Heart left ventricle (tissue), 16 donors: ENCODE measurements around the gene PTOV1. TPM values are rescaled to one million over a fixed set of nuclear protein-coding genes. Genes with fewer than 3 reads are reported as not detected.

Source experiments
- ATAC-seq, 4 donors: fragments of 200-7000 bp; cut with Tn5 transposase; one replicate each; pipeline ENCODE4 v1.9.1; 2020 to 2022; ENCODE audit warnings: moderate library complexity in 4 of 4, mild to moderate bottlenecking in 3 of 4, moderate number of reproducible peaks in 1 of 4
- DNase-seq, 5 donors: peaks; one replicate each; pipeline ENCODE4 v3.0.0-alpha.2; 2020
- H3K27ac ChIP-seq, 12 donors: fragments of 200-600 bp; sonication (generic) in 4 of 12; one replicate each; pipeline versions ENCODE4 v1.5.0 to v1.8.0; 2016 to 2022; ENCODE audit warnings: mild to moderate bottlenecking in 2 of 12
- H3K27me3 ChIP-seq, 9 donors: fragments of 200-600 bp; sonication (generic) in 2 of 9; one replicate each; pipeline versions ENCODE4 v1.5.1 to v1.8.0; 2016 to 2022; ENCODE audit warnings: mild to moderate bottlenecking in 3 of 9
- H3K36me3 ChIP-seq, 9 donors: fragments of 200-600 bp; sonication (generic) in 2 of 9; one replicate each; pipeline versions ENCODE4 v1.5.0 to v1.8.0; 2018 to 2022; ENCODE audit warnings: mild to moderate bottlenecking in 2 of 9
- H3K4me1 ChIP-seq, 12 donors: fragments of 200-600 bp; sonication (generic) in 4 of 12; one replicate each; pipeline versions ENCODE4 v1.5.0 to v1.8.0; 2016 to 2022; ENCODE audit warnings: mild to moderate bottlenecking in 3 of 12
- H3K4me3 ChIP-seq, 12 donors: fragments of 200-600 bp; sonication (generic) in 4 of 12; one replicate each; pipeline versions ENCODE4 v1.5.0 to v1.8.0; 2017 to 2022; ENCODE audit warnings: mild to moderate bottlenecking in 9 of 12, moderate library complexity in 4 of 12
- H3K9me3 ChIP-seq, 12 donors: fragments of 200-600 bp; sonication (generic) in 4 of 12; one replicate each; pipeline versions ENCODE4 v1.5.0 to v1.8.0; 2016 to 2022; ENCODE audit warnings: mild to moderate bottlenecking in 1 of 12
- CTCF ChIP-seq, 12 donors: fragments of 200-600 bp; sonication (generic) in 4 of 12; IDR thresholded peaks; one replicate each; pipeline versions ENCODE4 v1.5.0 to v1.8.0; 2018 to 2022; ENCODE audit warnings: antibody characterized with exemption in 12 of 12, mild to moderate bottlenecking in 5 of 12
- POLR2A ChIP-seq, 2 donors: fragments of 450-650 bp; IDR thresholded peaks; one replicate each; pipeline ENCODE4 v1.6.1; 2017; ENCODE audit warnings: antibody characterized with exemption in 2 of 2, mild to moderate bottlenecking in 2 of 2, moderate library complexity in 2 of 2
- WGBS, 4 donors: extraction: QIAGEN DNeasy Blood & Tissue Kit in 2 of 4; methylation state at CpG; one replicate each; pipeline versions ENCODE4 v1.1.5 to v1.1.7; 2013 to 2018; 5-methylcytosine and 5-hydroxymethylcytosine counted together
- intact Hi-C, 10 donors: fragments of 100-400 bp; cut with DNase I; formaldehyde crosslinking; loops; one replicate each; pipeline versions ENCODE4 v1.11.1 to v1.14.2; 2022
- polyA plus RNA-seq, 2 donors: library from polyadenylated mRNA; stranded (reverse); fragments of 200-250 nt; gene quantifications; one replicate each; pipeline ENCODE4 v1.2.3, GENCODE V29; 2013
- total RNA-seq, 9 donors: library from RNA; depleted of rRNA in 2 of 9; stranded (reverse); fragments of >200 nt in 2 of 9; fragmentation: NEBNext Ultra II Directional in 3 of 9; extraction: Animal tissue kit (Norgen Biotek cat#: 25700) in 3 of 9; gene quantifications; one replicate each; pipeline versions ENCODE4 v1.1.0 to v1.2.4, GENCODE V29; 2016 to 2023
- donor health status: ischemic (EF 13 %, LVEDD 7.1; RV severe dilation, severe dysfunction).
- donor health status: healthy with polysubstance abuse.
- donor health status: DM: no; HTN: yes; CAD: no.
- donor health status: DM: no; HTN: no; CAD: no.
- donor health status: ischemic (EF 25% LVEDD 6.9; RV normal size, moderate dysfunction).
- donor health status: ischemic (EF 25% LVEDD 5.7; RV mildly dilated, moderate dysfunction).
- donor health status: healthy.
- donor health status: DM: yes; HTN: yes; CAD: no.
- donor health status: ischemic (EF 35%, LVEDD 5.7; RV mildly dilated, moderate dysfunction).
- donor health status: nonischemic (EF 11% LVEDD 7.7; RV severe dilation, severe dysfunction).
- donor health status: DM: yes; HTN: yes; CAD: no.
- donor health status: PGD.
- donor health status: ischemic (EF 29% LVEDD 5.4; RV normal size, mild dysfunction).
- donor health status: nonischemic (EF 23%, LVEDD 6.1; RV moderate dilation, normal function).

PTOV1 gene
- total and polyA plus RNA-seq, 11 donors: 70.9 to 135 (median 91.5) TPM

- H3K4me1 ChIP-seq: peaks cover 0 to 23% (median 6%) of the 10 kb centered on the region in 12 donors
- no peaks in the 10 kb centered on the region for H3K9me3 ChIP-seq
- TF ChIP-seq POLR2A (IDR thresholded peaks at IDR 0.05) (no peak), CTCF (IDR thresholded peaks at IDR 0.05) (no peak)
- H3K27me3 ChIP-seq: peaks cover 0 to 10% (median 0%) of the 10 kb centered on the region in 9 donors
- WGBS, 4 donors: 75 to 84% (median 77%) methylated on average over 9 to 17 of the region's 17 CpGs
- ATAC-seq (no peak), DNase-seq (peak in 1 of 5 donors; percentile 47)
- intact Hi-C loops: no loop called here
- H3K4me3 ChIP-seq: peak overlapping the region in 1 of 12 donors; percentile 35
- peak overlapping the region in 1 of 12 donors; percentile 89 for H3K27ac ChIP-seq
- H3K36me3 ChIP-seq: no peaks in the 10 kb centered on the region
Measured at GRCh38 chr19:49895566-49896297, 44.8 kb downstream of the PTOV1 start.

GRCh38 chr19:49896863-49897621, 46.1 kb downstream of the PTOV1 start, which contains the start of gene IL4I1:
Gene IL4I1, minus strand, starts transcription at chr19:49896887. Its CDS starts 727 bp downstream, at chr19:49896160.
- TF ChIP-seq POLR2A (IDR thresholded peaks at IDR 0.05) (no peak), CTCF (IDR thresholded peaks at IDR 0.05) (no peak)
- H3K4me1 ChIP-seq: peaks cover 0 to 23% (median 6%) of the 10 kb centered on the region in 12 donors
- peaks cover 0 to 4% (median 0%) of the 10 kb centered on the region in 9 donors for H3K27me3 ChIP-seq
- WGBS, 4 donors: 34 to 48% (median 38%) methylated on average over 18 to 20 of the region's 20 CpGs
- H3K27ac ChIP-seq: peak within 1 kb of the TSS in 10 of 12 donors; percentile 28 to 89 (median 46)
- ATAC-seq (peak; percentile 9 to 65 (median 34)), DNase-seq (peak in 4 of 5 donors; percentile 46 to 73 (median 59))
- no peaks in the 10 kb centered on the region for H3K36me3 ChIP-seq
- intact Hi-C loops: no loop called here
- H3K4me3 ChIP-seq: peak within 1 kb of the TSS in 6 of 12 donors; percentile 11 to 35 (median 13)
- H3K9me3 ChIP-seq: no peaks in the 10 kb centered on the region

GRCh38 chr19:49904136-49904535, 53.2 kb downstream of the PTOV1 start:
- intact Hi-C loops: no loop called here
- WGBS, 4 donors: 49 to 56% (median 56%) methylated on average over 6 of the region's 6 CpGs
- Histone ChIP-seq H3K4me1 (peaks cover 0 to 20% (median 0%) of the 10 kb centered on the region in 12 donors), H3K9me3 (no peaks in the 10 kb centered on the region), H3K27ac (peak overlapping the region in 1 of 12 donors; percentile 72), H3K4me3 (no peak overlapping the region), H3K27me3 (no peaks in the 10 kb centered on the region), H3K36me3 (peaks cover 0 to 32% (median 21%) of the 10 kb centered on the region in 9 donors)
- DNase-seq (no peak), ATAC-seq (no peak)
- TF ChIP-seq POLR2A (IDR thresholded peaks at IDR 0.05) (no peak), CTCF (IDR thresholded peaks at IDR 0.05) (no peak)
